Activated CD8-positive, alpha-beta memory T cell treated with anti-CD3 and anti-CD28 coated beads, Interleukin-2, amount 50 U/mL, for 1 hour (primary cell): Measurements from ENCODE around the gene GRIN3A.
"Not testable (repeated sequence)": the region's sequence is repeated elsewhere in the genome, so short reads cannot be mapped to it uniquely, and the experiment has no call there.

Experiments
- DNase-seq: peaks from one replicate; pipeline ENCODE4 v3.0.0-alpha.2; 2020; ENCODE audit errors: extremely low read depth

The GRIN3A gene

DNA sequence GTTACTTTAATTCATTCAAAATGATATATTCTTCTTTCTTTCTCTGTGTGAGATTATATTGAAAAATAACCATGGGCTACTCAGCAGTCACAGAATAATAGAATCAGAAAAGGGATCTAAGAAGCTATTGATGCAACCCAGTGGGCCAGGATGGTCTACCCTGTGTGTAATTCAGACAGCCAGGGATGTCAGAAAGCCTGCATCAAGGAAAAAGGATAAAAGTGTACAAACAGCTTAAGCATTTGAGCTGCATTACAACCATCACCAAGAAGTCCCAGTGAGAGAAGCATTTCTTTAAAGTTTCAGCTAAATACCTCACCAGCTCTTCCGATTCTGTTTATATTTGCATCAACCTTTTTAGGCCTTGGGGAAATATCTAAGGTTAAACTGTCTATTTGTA is 105.8 kb downstream of the GRIN3A start:
- DNase-seq = no peak

- no peak for DNase-seq
These were observed 106.6 kb downstream of the GRIN3A start for GRCh38 chr9:101631892-101632291.

DNA sequence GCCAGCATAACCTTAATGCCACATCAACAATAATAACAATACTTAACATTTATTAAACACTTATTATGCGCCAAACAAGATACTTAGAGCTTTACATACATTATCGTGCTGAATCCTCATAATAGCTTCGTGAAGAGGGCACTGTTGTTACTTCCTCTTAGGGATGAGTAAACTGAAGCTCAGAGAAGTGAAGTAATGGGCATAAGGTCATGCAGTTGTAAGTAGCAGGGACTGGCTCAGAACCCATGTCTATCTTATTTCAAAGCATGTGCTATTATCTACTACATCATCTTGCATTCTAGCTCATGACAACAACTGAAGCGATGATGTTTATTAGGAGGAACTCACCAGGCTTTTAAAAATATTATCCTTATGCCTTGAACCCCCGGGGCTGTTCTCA is 108.8 kb downstream of the GRIN3A start:
- DNase-seq = no peak

- no peak for DNase-seq
These were observed 110.3 kb downstream of the GRIN3A start for GRCh38 chr9:101628173-101628572.

GRCh38 chr9:101626295-101626694 is 112.2 kb downstream of the GRIN3A start:
- DNase-seq = no peak

DNA sequence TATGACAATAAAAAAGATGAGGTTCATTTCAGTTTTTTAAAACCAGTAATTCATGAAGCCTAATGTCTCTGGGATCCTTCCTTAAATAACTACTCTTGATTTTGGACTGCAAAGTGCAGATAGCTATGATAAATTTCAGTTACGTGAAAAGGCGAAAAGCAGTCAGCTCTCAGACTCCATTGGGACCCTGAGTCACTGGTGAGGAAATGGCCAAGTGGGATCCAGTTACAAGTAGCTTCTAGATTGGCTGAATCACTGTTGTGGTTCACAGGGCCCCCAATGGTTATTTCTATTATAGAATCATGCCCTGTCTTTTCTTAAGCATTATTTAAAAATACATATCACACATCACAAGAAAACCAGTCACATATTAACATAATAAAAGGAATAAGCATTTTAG is 112.6 kb downstream of the GRIN3A start:
- DNase-seq = no peak

- DNase-seq = no peak
These were observed 118.0 kb downstream of the GRIN3A start for GRCh38 chr9:101620452-101620851.

DNA sequence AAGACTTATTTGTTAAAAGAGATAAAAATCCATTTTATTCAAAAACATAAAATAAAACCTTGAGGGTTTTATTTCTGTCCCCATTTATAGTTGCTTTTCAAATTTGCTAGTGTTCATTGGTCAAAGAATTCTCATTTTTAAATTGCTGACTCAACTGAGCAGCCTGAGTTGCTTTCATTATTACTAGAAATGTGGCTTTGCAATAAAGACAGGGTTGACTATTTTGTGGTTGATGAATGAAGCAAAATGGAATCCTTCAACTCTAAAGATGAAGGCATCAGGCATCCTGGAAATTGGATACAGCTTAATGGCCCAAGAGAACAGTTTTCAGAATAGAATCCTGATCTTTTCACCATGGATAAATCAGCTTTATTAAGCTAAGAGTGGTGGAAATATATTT is 119.7 kb downstream of the GRIN3A start:
- DNase-seq = no peak

- no peak for DNase-seq
These were observed 132.9 kb downstream of the GRIN3A start for GRCh38 chr9:101605547-101605946.

- no peak for DNase-seq
These were observed 134.2 kb downstream of the GRIN3A start for GRCh38 chr9:101604296-101604695.

- DNase-seq = no peak
These were observed 136.3 kb downstream of the GRIN3A start for GRCh38 chr9:101601904-101602765.

DNA sequence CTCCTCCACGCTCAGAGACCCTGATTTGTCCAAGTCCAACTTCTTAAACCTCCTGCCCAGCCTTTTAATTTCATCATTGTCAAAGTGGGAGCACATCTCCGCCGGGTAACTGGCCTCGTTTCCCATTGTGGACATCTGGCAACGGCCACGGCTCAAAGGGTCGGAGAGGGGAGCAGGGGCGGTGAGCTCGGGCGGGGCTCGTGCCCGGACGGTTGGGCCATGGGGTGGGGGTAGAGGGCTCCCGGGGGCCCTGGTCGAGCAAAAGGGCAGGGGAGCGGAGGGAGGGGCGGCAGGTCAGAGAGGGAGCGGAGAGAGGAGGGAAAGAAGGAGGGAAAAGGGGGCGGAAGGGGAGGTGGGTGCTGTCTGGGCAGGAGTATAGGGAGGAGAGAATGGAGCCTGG is 143.7 kb downstream of the GRIN3A start, which contains the start of gene PPP3R2:
PPP3R2 (minus strand) TSS at position 174 of the 400 bp plus-strand sequence; CDS start at position 126, 48 bp downstream.
- DNase-seq = no peak

DNA sequence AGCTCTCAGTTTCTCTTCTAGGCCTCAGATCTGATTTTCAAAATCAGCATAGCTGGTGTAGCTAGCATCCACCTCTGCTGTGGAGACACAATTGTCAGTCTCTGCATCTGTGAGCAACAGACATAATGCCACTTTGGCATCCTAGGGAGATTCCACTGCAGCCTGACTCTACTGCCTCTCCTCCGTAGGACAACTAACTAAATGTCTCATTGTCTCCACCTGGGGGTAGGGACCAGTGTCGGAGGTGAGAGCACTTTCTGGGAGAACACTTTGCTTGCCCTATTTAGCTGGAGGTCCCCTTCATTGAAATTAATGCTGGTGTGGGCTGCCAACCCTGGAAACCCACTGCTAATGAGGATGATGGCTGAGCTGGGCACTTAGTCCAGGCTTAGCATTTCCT is 145.1 kb downstream of the GRIN3A start:
- DNase-seq = no peak

GRCh38 chr9:101592788-101593187 is 145.7 kb downstream of the GRIN3A start:
- DNase-seq = no peak

GRCh38 chr9:101591787-101592446 is 146.5 kb downstream of the GRIN3A start:
- no peak for DNase-seq

DNA sequence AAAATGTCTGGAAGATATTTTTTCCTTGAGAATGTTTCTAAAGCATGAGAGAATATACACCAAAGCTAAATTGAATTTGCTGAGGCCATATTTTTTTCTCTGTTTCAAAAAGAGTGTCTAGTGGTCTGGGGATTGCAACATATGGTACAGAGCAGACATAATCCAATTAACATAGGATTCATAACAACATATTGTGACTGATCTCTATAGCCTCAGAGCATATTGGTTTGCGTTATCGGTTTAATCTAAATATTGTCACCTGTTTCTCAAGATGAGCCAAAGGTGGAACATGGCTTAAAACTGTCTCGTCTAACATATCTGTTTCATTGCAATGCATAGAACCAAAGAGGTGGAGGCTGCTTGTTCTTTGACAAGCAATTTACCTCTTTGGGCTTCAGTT is 147.5 kb downstream of the GRIN3A start:
- no peak for DNase-seq

DNA sequence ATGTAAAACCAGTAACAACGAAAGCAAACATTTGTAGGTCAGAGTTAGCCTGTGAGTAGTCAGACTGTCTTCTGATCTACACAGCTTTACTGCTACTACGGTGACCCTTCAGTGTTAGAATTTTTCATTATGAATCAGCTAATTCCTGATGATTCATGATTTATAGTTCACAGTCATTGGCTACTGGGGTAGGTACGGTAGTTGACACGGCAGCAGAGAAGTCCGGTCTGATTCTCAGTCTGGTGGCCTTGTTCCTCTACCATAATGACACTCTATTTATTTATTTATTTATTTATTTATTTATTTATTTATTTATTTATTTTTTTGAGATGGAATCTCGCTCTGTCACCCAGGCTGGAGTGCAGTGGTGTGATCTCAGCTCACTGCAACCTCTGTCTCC is 148.4 kb downstream of the GRIN3A start:
- not testable (repeated sequence) for DNase-seq

DNA sequence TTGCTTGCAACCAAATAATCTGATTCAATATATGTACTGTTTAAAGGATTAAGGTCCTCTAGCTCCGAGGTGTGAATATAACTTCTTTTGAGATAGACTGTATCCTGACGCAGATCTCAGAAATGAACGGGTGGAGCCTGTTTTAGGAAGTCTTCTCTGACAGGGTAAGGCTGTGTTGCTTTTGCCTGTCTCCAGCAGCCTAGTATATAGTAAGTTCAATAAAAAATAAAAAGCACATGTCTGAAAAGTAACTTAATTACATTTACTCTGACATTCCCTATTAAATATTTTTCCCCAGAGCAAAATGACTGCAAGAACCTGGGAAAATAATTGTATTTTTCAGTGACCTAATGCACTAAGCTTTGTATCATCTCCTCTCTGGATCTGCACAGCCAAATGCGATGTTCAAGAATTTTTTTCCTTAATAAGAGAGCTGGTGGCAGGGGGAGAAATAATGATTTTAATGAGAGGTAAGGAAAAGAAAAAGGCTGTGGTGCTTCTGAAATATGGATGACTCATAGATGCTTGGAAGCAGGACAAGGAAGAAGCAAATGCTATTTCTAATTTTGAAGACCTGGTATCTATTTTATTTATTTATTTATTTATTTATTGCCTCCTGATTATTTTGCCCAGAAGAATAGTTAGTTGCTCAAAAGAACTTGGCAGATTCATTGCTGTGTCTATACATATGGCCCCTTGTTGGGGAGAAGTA is 151.0 kb downstream of the GRIN3A start:
- DNase-seq = no peak

- no peak for DNase-seq
These were observed 151.8 kb downstream of the GRIN3A start for GRCh38 chr9:101586651-101587050.

GRCh38 chr9:101585740-101586139 is 152.7 kb downstream of the GRIN3A start:
- DNase-seq = no peak

GRCh38 chr9:101582553-101582952 is 155.9 kb downstream of the GRIN3A start:
- no peak for DNase-seq

GRCh38 chr9:101579711-101580545 is 158.5 kb downstream of the GRIN3A start:
- no peak for DNase-seq
